Measurements from ENCODE around the gene SNX18.
A peak's percentile ranks its signal among the peaks of the same experiment; 100 is the strongest.

SNX18 gene

DNA sequence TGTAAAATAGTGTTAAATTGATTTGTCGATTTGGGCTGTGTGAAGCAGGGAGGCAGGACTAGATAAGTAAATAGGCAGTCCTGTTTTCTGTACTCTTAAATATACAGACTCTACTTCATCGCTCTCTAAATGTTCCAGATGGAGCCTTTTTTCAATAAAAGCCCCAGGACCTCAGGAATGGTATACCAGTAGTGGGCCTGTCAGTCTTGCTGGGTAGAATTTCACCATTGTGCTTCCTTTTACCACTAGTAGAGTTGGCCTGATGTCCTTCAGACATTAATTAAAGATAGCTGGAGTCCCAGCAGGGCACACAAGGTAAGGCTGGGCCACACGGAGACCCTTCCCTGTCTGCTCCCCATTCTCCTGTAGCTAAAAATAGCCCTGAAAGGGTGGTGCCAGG, 6.0 kb downstream of the SNX18 start:
- H3K79me2 ChIP-seq (ENCODE audit: insufficient read depth, low read depth), result peaks cover 100% of the 10 kb centered on the region
- peak overlapping the region; percentile 33; the same call in 1 of the 2 replicates for H3K9ac ChIP-seq
- H3K27ac ChIP-seq, result peak overlapping the region; percentile 81

DNA sequence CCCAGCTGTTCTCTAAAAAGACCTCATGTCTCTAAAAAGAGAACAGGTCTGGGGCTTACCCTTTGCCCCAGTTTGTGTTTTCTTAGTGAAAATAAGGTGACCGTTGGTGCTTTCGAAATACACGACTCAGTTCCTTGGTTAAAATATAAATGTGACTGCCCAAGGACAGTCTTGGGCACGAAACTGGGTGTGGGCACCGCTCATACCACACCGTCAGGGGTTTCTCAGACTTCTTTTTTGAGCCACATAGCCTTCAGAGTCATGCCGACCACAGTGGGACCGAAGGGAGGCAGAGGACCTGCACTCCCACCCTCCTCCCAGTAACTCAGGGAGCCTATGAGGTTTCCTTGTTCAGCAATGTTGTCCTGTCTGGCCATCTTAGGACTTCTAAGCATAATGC, 6.5 kb downstream of the SNX18 start:
- Histone ChIP-seq H2AFZ (ENCODE audit: low read depth) (no peak overlapping the region), H3K27ac (peak overlapping the region; percentile 81), H3K27me3 (ENCODE audit: insufficient read depth, low read depth) (no peaks in the 10 kb centered on the region), H3K79me2 (ENCODE audit: insufficient read depth, low read depth) (peaks cover 100% of the 10 kb centered on the region), H3K4me1 (ENCODE audit: low read depth, poor library complexity, severe bottlenecking) (peaks cover 86% of the 10 kb centered on the region), H3K9ac (peak overlapping the region; percentile 33; the same call in 1 of the 2 replicates), H4K20me1 (ENCODE audit: insufficient read depth) (no peaks in the 10 kb centered on the region), H3K36me3 (ENCODE audit: insufficient read depth) (no peaks in the 10 kb centered on the region), H3K4me2 (peak overlapping the region; percentile 75), H3K4me3 (IDR thresholded peaks at IDR 0.05; ENCODE audit: insufficient read depth, low read depth, low read length) (peak overlapping the region; percentile 24)
- TF ChIP-seq, protein P1, sequence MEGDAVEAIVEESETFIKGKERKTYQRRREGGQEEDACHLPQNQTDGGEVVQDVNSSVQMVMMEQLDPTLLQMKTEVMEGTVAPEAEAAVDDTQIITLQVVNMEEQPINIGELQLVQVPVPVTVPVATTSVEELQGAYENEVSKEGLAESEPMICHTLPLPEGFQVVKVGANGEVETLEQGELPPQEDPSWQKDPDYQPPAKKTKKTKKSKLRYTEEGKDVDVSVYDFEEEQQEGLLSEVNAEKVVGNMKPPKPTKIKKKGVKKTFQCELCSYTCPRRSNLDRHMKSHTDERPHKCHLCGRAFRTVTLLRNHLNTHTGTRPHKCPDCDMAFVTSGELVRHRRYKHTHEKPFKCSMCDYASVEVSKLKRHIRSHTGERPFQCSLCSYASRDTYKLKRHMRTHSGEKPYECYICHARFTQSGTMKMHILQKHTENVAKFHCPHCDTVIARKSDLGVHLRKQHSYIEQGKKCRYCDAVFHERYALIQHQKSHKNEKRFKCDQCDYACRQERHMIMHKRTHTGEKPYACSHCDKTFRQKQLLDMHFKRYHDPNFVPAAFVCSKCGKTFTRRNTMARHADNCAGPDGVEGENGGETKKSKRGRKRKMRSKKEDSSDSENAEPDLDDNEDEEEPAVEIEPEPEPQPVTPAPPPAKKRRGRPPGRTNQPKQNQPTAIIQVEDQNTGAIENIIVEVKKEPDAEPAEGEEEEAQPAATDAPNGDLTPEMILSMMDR (conservative IDR thresholded peaks at IDR 0.05; ENCODE audit: low read depth, low read length), result no peak

More for the DNA sequence above, 6.0 kb downstream of the SNX18 start:
- Histone ChIP-seq H3K4me1 (ENCODE audit: low read depth, poor library complexity, severe bottlenecking) (peaks cover 84% of the 10 kb centered on the region), H4K20me1 (ENCODE audit: insufficient read depth) (no peaks in the 10 kb centered on the region), H3K27me3 (ENCODE audit: insufficient read depth, low read depth) (no peaks in the 10 kb centered on the region), H3K4me3 (IDR thresholded peaks at IDR 0.05; ENCODE audit: insufficient read depth, low read depth, low read length) (peak overlapping the region; percentile 24), H2AFZ (ENCODE audit: low read depth) (no peak overlapping the region), H3K4me2 (peak overlapping the region; percentile 75), H3K36me3 (ENCODE audit: insufficient read depth) (no peaks in the 10 kb centered on the region)
- TF ChIP-seq, protein P1 (conservative IDR thresholded peaks at IDR 0.05; ENCODE audit: low read depth, low read length), result no peak

DNA sequence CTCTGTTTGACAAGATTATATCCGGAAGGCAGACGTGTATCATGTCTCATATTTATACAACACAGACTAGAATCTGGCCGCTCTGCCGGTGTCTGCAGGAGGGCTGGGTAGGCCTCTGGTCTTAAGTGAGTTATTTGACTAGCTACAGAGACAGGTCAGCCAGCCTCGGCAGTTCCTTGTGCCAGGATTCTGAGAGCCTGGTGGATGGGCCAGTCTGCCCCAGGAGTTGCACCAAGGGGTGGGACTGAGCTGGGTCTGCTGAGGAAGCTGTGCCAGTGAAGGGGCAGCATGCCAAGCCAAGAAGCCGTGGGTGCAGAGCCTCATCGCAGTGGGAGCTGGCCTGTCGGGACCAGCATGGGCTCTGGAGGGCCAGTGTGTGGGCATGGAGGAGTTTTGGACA, 7.1 kb downstream of the SNX18 start:
- H3K4me2 ChIP-seq, result peak overlapping the region; percentile 75
- peak overlapping the region; percentile 24 for H3K4me3 ChIP-seq (IDR thresholded peaks at IDR 0.05; ENCODE audit: insufficient read depth, low read depth, low read length)
- H2AFZ ChIP-seq (ENCODE audit: low read depth), result no peak overlapping the region
- TF ChIP-seq, protein P1 (conservative IDR thresholded peaks at IDR 0.05; ENCODE audit: low read depth, low read length), result no peak
- no peaks in the 10 kb centered on the region for H4K20me1 ChIP-seq (ENCODE audit: insufficient read depth)
- no peaks in the 10 kb centered on the region for H3K27me3 ChIP-seq (ENCODE audit: insufficient read depth, low read depth)
- H3K36me3 ChIP-seq (ENCODE audit: insufficient read depth), result no peaks in the 10 kb centered on the region
- peak overlapping the region; percentile 81 for H3K27ac ChIP-seq
- peaks cover 87% of the 10 kb centered on the region for H3K4me1 ChIP-seq (ENCODE audit: low read depth, poor library complexity, severe bottlenecking)
- peaks cover 100% of the 10 kb centered on the region for H3K79me2 ChIP-seq (ENCODE audit: insufficient read depth, low read depth)
- peak overlapping the region; percentile 33; the same call in 1 of the 2 replicates for H3K9ac ChIP-seq

DNA sequence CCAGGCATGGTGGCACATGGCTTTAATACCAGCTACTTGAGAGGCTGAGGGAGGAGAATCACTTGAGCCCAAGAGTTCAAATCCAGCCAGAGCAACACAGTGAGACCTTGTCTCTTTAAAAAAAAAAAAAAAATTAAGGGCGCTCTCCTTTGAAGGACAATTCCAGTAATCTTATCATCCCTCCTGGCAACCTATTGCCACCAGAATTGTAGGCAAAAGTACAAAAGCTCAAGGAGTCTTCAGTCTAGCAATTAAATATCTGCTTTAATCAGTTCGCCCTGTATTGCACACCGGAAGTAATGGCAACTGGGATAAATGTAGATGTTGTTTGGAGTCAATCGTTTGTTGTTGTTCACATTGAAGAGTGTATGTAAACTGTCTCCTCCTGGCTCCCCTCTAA, 7.7 kb downstream of the SNX18 start:
- Histone ChIP-seq H3K9ac (peak overlapping the region; percentile 33; the same call in 1 of the 2 replicates), H3K79me2 (ENCODE audit: insufficient read depth, low read depth) (peaks cover 100% of the 10 kb centered on the region), H3K36me3 (ENCODE audit: insufficient read depth) (no peaks in the 10 kb centered on the region), H3K4me3 (IDR thresholded peaks at IDR 0.05; ENCODE audit: insufficient read depth, low read depth, low read length) (no peak overlapping the region), H2AFZ (ENCODE audit: low read depth) (no peak overlapping the region), H3K4me1 (ENCODE audit: low read depth, poor library complexity, severe bottlenecking) (peaks cover 93% of the 10 kb centered on the region), H3K4me2 (peak overlapping the region; percentile 75), H3K27ac (peak overlapping the region; percentile 81), H4K20me1 (ENCODE audit: insufficient read depth) (no peaks in the 10 kb centered on the region), H3K27me3 (ENCODE audit: insufficient read depth, low read depth) (no peaks in the 10 kb centered on the region)
- TF ChIP-seq, protein P1 (conservative IDR thresholded peaks at IDR 0.05; ENCODE audit: low read depth, low read length), result no peak
